Keratinocyte (primary cell): ENCODE measurements around the gene CUX1.

ENCODE experiments used
- EZH2 ChIP-seq: IDR thresholded peaks from one replicate; pipeline ENCODE4 v1.6.1; 2012; ENCODE audit warnings: inconsistent platforms, mild to moderate bottlenecking, low read length, moderate library complexity
- TF ChIP-seq, protein P1 (sequence below), 3 experiments: IDR thresholded peaks in 1 of 3; conservative IDR thresholded peaks in 1 of 3; optimal IDR thresholded peaks in 1 of 3; 2 replicates in 2 of 3; 3 replicates in 1 of 3; pipeline versions ENCODE3 to v1.5.1; 2011; ENCODE audit warnings: low read length in 3 of 3, mild to moderate bottlenecking in 3 of 3, moderate library complexity in 2 of 3, control low read depth in 1 of 3, inconsistent platforms in 1 of 3; ENCODE audit not compliant: insufficient read depth in 2 of 3; ENCODE audit errors: extremely low read depth in 1 of 3

DNA sequence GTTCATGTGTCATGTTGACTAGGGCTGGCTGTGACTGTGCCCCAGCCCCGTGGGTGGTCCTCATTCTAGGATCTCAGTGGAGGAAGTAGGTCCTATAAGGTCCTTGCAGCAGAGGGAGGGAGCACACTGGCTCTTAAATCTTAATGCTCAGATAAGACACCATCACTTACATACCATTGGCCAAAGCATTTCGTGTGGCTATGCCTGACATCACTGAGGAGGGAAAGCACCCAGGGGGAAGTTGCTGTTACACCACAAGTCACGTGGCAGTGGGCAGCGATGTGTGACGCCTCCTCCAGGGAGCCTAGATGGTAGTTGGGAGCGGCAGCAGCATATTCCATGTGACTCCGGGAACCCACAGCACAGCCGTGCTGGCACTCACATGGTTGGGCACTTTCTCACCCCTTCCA, 244.6 kb downstream of the CUX1 start:
- TF ChIP-seq, protein P1, sequence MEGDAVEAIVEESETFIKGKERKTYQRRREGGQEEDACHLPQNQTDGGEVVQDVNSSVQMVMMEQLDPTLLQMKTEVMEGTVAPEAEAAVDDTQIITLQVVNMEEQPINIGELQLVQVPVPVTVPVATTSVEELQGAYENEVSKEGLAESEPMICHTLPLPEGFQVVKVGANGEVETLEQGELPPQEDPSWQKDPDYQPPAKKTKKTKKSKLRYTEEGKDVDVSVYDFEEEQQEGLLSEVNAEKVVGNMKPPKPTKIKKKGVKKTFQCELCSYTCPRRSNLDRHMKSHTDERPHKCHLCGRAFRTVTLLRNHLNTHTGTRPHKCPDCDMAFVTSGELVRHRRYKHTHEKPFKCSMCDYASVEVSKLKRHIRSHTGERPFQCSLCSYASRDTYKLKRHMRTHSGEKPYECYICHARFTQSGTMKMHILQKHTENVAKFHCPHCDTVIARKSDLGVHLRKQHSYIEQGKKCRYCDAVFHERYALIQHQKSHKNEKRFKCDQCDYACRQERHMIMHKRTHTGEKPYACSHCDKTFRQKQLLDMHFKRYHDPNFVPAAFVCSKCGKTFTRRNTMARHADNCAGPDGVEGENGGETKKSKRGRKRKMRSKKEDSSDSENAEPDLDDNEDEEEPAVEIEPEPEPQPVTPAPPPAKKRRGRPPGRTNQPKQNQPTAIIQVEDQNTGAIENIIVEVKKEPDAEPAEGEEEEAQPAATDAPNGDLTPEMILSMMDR (optimal IDR thresholded peaks at IDR 0.05 in 1 of 3, IDR thresholded peaks at IDR 0.05 in 1 of 3, conservative IDR thresholded peaks at IDR 0.05 in 1 of 3; ENCODE audit: extremely low read depth in 1 of 3, insufficient read depth in 2 of 3, low read length in 3 of 3), result no peak
- no peak for TF ChIP-seq EZH2
